ENCODE results near the gene RBMS2.
A peak's percentile ranks its signal among the peaks of the same experiment; 100 is the strongest.

RBMS2 gene

DNA sequence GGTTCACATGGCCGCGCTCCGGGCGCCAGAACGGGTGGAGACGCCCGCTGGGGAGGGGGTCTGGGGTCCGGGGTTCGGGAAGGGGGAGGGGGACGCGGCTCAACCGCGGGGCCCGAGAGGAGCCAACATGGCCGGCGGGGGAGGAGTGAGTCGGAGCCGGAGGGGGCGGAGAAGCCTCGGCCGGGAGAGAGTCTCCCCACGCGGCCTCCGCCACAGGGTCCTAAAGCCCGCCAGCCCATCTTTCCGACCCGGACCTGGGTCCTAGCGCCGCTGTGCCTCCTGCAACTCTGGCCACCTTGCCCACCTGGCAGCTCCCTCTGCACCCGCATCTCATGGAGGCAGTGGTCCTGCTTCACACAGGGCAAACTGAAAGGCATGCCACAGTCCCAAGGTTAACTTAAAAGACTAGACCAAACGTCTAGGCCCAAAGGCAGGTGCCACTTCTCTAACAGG lies 108.6 kb downstream of the RBMS2 start, which contains the start of gene BAZ2A:
Gene BAZ2A, minus strand, starts transcription at position 147 of the 453 bp plus-strand sequence. CDS start 12,796 bp downstream, outside the sequence.
- DNase-seq (ENCODE audit: low read depth in 3 of 3, low spot score in 1 of 3) = peak; percentile 64 to 73 (median 67)

DNA sequence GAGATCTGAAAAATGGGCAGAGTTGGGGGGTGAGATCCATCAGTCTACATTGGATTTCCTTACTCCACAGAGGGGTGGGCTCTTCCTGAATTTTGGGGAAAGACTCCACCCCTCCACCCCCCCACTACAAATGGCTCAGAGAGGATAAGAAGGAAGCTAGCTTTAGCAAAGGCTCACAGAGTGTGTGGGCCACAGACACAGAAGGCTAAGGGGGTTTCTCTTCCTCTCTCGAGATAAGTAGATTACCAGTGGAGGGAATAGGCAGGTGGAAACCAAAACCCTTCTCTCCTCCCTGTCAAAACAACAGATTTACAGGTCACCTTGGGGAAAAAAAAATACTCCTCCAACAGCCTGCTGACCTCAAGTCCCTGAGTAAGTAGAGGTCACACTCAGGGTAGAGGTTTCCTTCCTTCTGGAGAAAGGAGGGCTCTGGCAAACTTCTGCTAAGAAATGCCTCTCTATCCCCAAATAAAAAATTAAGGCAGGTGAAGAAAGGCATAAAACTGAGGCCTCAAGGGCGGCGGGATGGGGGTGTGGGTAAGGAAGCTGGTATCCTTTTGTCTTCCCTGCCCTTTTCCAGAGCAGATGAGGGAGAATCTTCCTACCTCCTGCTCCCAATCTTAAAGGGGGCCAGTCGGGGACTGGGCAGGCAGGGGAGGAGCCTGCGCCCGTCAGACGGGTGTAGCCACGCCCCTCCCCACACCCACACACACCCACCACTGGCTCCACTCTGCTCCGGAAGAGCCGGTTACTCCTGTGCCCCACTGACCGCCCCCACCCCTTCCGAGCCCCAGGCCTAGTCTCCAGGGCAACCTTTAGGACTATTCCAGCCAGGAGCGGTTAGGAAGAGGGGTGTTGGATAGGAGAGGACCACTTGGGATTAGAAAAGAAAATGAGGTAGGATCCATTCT lies 110.4 kb downstream of the RBMS2 start:
- no peak for DNase-seq (ENCODE audit: low read depth in 3 of 3, low spot score in 1 of 3)

DNA sequence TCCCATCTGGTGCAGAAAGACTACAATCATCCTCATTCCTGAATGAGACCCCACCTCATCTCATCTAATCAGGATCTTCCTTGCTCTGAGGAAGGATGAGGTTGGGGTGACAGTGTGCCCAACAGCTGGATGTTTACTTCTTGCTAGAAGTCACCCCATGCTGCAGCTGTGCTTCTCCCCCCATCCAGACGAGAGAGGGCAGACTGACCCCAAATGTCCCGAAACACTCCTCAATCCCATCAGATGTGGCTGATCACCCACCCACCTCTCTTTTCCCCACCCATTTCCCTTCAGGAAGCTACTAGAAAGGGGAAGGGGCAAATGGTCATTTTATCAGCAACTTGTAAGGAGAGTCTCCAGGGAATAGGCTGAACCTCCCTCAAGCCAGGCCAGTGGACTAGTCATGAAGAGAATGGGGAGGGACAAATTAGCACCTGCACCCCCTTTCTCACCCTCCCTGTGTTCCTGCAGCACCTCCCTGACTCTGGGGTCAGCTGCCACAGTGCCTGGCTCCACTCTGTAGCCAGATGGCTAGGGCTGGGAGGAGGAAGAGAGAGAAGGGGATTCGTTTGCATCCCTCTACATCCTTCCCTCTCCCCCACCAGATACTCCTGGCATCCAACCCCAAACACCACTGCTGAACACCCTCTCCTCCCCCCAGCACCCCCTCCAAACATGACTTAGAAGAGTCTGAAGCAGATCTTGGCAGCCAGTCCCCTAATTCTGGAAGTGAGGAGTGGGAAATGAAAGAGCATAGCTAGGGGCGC lies 111.3 kb downstream of the RBMS2 start:
- no peak for DNase-seq (ENCODE audit: low read depth in 3 of 3, low spot score in 1 of 3)

DNA sequence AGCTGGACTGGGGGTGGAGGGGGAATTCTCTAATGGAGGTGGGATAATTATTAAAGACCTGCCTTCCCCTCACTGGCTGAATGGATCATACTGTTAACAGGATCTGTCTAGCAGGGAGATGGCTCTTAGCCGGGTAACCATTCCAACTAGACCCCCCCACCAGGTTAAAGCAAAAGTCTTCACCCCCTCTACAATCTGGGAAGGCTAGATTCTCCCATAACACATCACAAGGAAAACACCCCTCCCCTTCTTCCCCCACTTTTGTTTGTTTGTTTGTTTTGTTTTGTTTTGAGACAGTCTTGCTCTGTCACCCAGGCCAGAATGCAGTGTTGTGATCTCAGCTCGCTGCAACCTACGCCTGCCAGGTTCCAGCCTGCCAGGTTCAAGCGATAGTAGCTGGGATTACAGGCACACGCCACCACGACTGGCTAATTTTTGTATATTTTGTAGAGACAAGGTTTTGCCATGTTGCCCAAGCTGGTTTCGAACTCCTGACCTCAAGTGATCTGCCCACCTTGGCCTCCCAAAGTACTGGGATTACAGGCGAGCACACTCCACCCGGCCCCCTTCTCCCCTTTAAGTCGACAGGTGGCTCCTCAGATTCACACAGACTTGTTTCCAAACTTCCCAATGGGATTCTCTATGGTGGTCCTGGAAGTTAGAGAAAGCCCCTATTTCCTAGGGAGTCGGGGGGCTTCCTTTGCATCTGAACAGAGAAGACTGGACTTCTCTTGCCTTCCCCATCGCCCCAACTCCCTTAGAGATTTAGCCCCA lies 112.0 kb downstream of the RBMS2 start:
- DNase-seq (ENCODE audit: low read depth in 3 of 3, low spot score in 1 of 3) = no peak

DNA sequence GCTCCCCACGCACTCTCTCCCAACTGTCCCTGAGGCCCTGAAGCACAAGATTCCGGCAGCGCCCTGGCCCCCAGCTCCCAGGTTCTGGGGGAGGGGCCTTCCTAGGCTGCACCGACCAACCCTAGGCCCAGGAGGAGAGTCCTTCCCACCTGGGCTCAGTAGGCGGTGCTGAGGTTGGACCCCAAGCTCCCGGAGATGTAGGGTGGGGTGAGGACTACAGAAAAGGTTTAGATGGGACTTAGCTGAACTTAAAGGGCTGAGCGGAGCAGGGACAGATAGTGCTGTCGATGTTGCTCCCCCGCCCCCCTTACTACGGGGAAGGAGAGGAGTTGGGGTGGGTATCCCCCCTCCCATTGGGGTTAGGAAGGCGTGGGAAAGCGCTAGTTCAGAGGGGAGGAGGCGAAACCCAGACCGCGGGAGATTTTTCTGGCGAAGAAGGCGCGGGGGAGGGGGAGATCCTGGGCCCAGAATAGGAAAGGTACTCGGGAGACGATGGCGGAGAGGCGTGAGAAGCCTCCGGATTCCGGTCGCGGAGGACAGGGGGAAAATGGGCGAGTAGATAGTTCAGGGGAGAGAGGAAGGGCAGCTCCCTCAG lies 112.7 kb downstream of the RBMS2 start:
- DNase-seq (ENCODE audit: low read depth in 3 of 3, low spot score in 1 of 3) = no peak

DNA sequence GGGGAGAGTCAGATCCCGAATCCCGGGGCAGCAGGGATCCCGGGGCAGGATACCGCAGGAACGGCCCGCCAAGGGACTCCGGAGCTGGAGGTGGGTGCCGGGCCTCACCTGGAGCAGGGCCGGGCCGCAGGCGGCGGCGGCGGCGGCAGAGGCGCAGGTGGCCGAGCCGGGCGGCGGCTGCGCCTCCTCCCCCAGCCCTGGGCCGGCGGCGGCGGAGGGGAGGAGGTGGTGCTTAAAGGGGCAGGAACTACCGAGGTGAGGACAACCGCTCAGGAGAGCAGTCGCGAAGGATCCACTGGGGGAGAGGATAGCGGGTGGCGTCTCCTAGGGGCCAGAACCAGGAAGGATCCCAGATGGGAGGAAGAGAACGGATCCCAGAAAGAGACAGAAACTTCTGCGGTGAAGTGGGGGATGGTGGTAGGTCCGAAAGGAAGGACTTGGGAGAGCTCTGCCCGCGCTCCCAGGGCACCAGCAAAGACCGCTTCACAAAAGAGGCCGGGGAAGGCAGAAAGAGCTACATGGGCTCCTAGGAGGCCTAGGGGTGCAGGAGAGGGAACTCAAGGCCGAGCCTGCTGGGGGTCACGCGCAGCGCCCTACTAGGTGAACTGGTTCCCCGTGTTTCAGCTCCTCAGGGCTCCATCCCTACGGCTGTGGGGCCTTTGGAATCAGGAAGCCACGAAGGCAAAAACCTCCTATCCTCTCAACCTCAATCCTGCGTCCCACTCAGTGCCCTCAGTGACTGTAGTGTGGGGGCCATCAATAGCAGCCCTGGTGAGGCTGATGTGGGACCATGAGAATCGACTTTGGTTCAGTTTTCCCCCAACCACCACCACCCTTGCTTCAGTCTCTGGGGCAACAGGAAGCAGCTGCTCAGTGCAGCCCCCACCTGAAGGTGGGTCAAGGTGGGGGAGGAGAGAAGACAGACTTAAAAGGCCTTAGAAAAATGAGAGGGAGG lies 113.5 kb downstream of the RBMS2 start:
- no peak for DNase-seq (ENCODE audit: low read depth in 3 of 3, low spot score in 1 of 3)

DNA sequence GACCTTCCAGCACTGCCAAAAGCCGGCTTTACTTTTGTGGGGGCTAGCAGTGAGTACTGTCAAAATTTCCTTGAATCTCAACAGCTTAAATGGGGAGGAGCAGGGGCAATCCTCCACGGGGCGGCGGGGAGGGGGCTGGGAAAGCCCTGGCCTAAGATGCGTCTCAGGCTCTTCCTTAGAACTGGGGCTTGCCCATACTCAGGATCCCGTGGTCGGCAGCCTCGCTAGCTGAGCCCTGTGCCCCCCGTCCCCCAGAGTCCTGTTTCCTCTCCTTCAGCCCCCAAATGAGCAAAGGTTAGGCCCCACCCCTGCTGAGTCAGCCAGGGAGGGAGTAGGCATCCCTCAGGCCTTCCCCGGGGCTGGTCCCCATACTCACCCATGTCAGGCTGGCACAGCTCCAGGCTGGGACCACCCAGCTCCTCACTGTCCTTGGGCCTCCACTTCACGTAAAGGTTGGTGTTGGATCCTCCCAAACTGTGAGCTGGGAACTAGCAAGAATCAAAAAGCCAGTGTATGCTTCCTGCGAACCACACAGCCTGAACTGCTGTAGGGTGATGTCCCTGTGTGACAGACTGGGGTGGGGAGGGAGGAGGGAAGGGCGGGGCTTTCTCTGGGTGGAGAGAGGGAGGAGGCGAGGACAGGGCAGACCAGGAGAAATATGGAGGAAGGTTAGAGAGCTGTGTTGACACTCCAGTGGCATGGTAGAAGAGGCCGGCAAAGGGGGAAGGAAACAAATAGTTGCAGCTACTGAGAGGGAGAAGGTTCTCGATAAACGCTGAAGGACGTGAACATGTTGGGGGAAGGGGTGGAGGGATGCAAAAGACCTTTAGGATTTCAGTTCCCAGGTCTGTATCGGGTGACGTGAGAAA lies 114.4 kb downstream of the RBMS2 start:
- DNase-seq (ENCODE audit: low read depth in 3 of 3, low spot score in 1 of 3) = peak; percentile 40 to 66 (median 51)

DNA sequence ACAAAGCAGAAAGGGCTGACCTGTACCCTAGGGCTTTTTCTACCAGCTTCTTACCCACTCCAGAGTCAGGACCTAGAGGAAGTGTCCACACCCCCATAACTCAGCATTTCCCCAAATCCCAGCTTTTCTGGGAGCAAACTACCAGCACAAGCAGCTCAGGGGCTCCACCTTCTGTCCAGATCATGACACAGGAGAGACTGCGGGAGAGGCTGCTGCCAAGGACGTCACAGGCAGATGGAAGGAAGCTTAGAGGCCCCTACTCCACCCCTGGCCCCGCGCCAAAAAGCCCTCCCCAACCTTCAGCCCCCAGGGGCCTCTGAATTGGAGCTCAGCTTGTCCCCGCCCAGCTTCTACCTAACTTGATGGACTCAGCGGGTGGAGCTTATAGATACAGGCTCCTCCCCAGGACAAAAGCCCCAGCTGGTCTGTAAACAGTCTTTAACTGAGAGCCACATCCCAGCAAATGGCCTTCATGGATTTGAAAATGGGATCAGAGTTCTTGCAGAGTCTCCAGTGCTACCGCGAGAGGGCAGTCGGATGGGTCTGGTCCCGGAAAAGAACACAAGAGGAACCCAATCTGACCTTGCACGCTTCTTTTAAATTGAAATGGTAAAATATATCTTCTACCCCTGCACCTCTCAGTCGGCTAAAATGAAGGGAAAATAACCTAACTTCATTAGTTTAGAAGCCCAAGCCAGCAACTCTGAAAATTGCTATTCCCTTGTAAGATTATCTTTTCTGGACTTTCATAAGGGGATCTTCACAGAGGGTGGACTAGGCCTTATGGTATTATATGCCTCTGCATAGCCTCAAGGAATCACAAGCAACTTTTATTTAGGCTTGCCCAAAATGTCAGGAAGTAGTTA lies 115.3 kb downstream of the RBMS2 start:
- DNase-seq (ENCODE audit: low read depth in 3 of 3, low spot score in 1 of 3) = peak; percentile 73 to 84 (median 79)

DNA sequence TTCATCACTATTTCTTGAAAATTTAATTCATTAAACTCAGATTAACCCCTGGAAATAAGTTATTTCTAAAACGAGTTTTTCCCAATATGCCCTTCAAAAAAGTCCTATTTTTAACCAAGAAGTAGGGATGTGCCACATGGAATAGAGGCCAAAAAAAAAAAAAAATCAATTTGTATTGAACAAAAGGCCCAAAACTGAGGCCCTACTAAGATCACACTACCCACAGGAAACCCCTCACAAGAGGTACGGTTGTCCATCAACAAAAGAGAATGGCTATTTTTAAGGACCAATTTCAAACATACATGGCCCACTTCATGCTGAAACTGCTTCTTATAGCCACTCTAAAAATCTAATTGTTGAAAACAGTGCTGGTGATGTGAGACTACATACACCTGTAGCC lies 116.0 kb downstream of the RBMS2 start:
- no peak for DNase-seq (ENCODE audit: low read depth in 3 of 3, low spot score in 1 of 3)

DNA sequence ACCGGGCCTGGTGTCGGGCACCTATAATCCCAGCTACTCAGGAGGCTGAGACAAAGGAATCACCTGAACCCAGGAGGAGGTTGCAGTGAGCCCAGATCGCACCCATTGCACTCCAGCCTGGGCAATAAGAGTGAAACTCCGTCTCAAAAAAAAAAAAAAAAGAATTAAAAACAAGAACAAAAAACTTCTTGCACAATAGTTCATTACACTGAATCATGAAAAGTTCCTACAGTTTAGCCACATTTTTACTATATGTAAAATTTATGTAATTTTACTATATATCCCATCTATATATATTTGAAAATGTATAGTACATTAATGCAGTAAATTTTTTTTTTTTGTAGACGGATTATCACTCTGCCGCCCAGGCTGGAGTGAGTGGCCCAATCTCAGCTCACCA lies 119.6 kb downstream of the RBMS2 start:
- no peak for DNase-seq (ENCODE audit: low read depth in 3 of 3, low spot score in 1 of 3)

DNA sequence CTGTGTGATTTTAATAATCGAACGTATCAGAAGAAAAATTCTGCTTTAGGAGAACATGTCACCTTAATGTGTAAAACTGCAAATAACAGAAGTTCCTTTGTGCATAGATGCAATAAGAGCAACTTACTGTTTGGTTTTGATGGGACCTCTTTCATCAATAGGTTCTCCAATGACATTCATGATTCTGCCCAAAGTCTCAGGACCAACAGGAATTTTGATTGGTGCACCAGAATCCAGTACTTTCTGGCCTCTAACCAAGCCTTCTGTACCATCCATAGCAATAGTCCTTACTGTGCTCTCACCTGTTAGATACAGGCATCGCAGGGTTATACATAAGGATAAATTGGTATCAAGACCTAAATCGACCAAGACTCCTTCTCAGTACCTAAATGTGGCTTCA lies 123.0 kb downstream of the RBMS2 start:
- DNase-seq (ENCODE audit: low read depth in 3 of 3, low spot score in 1 of 3) = no peak

DNA sequence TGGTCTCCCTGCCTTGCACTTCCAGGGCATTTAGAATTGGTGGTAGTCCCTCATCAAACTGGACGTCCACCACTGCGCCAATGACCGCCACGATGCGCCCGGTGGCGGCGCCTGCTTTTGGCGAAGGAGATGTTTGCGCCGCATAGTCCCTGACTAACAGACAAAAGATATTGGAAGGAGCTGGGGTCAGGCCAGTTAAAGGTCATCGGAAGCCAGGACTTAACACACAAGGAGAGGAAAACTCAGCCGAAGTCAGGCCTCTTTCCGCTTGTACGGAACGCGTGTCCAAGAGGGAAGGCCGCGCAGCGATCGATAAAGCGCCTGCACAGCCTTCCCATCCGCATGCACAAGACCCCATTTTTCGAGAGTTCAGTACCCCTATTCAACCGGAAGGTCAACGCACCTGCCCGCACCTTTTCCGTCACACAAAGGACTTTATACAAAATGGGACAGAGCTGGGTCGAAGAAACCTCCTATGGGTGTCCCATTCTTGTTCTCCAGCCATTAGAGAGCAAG lies 123.6 kb downstream of the RBMS2 start:
- DNase-seq (ENCODE audit: low read depth in 3 of 3, low spot score in 1 of 3) = no peak

Data from stimulated activated CD4-positive, alpha-beta T cell treated with anti-CD3 and anti-CD28 coated beads, TNF-alpha, amount 100 ng/mL, for 1 hour (primary cell).